ENCODE results near the gene MYEOV. TPM values are rescaled to one million over a fixed set of nuclear protein-coding genes. Genes with fewer than 3 reads are reported as not detected.

The MYEOV gene
- total RNA-seq, 1 donor from 2014 or later, result 0.93 TPM

DNA sequence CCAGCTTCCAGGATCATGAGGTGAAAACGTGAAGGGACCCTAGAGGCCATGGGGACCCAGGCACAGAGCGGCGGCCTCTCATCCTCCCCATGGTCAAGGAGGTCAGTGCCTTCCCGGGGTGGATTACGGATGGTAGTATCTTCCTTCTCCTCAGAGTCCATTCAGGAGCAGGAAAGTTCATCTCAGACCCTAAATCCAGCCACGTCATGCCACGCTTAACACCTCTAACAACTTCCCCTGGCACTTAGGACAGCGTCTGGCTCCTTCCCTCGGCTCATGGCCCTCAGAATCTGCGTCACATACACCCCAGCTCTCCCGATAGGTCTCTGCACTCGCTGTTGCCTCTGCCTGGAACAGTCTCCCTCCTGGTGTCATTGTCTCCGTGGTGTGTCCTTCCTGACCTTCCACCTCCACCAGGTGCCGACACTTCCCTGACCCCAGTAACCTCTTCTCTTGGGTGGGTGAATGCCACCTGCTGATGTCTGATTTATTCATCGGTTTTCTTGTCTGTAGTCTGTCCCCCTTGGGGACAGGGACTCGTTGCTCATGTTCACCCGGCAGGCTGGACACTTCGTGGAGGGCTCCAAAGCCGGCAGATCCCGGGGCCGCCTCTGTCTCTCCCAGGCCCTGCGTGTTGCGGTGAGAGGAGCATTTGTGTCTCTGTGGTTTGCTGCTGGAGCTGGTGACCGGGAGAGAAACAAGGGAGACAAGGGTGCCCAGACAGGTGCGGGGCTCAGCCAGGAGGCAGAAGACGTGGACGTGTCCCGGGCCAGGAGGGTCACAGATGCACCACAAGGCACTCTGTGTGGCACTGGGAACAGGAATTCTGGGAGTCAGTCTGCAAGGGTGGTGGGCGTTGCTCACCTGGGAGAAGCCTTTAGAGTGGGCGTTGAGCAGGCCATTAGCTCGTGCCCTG is 1.4 kb downstream of the MYEOV start:
- Mint-ChIP-seq H3K36me3 (ENCODE audit: low read depth) (peaks cover 4% of the 10 kb centered on the region), H3K27me3 (ENCODE audit: insufficient read depth) (peaks cover 6% of the 10 kb centered on the region), H3K9me3 (peaks cover 3% of the 10 kb centered on the region), H3K4me1 (ENCODE audit: low read depth) (peaks cover 48% of the 10 kb centered on the region), H3K4me3 (no peak overlapping the region), H3K27ac (peak overlapping the region; percentile 35)
- DNase-seq (ENCODE audit: low spot score), result no peak
- intact Hi-C loops (cut with micrococcal nuclease), result loop anchor here (5.0 kb wide), 1 partner anchor 57 kb away; no protein-coding TSS in a partner anchor

DNA sequence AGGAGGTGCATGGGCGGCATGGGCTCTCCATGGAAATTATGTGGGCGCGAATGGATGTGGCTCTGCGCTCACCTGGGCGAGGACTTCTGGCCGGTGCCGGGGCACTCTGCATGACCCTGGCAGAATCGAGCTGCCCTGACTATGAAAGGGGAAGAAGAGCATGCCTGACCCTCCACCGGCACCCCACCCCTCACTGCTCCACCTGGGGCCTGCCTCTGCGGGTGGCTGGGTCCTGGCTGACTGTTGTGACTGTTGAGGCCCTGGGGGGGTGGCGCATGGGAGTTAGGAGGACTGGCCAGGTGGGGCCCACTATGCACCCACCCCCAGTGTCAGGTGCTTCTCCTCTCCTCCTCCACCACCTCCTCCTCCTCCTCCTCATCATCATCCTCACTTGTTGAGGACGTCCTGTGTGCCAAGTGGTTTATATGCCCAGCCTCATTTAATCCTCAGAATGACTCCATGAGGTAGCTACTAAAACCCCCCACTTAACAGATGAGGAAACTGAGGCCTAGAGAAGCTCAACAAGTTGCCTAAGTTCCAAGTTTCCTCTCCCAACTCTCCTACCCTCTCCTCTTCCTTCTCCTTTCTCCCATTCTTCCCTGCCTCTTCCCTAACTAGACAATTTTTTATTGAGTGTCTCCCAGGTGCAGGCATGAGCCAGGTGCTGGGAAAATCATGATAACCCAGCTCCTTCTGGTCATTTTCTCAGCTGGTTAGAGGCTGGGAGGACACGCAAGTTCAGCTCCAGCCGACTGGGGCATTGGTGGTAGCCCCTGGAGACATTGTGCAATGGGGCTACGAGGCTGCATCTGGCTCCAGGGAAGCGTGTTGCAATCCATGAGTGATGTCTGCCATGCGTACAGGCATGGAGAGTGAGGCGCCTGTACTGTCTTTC is 2.3 kb downstream of the MYEOV start:
- DNase-seq (ENCODE audit: low spot score), result no peak
- peaks cover 6% of the 10 kb centered on the region for H3K27me3 Mint-ChIP-seq (ENCODE audit: insufficient read depth)
- intact Hi-C loops (cut with micrococcal nuclease), result loop anchor here (5.0 kb wide), 1 partner anchor 56 kb away; no protein-coding TSS in a partner anchor
- peaks cover 57% of the 10 kb centered on the region for H3K4me1 Mint-ChIP-seq (ENCODE audit: low read depth)
- peak overlapping the region; percentile 82 for H3K4me3 Mint-ChIP-seq
- peaks cover 4% of the 10 kb centered on the region for H3K36me3 Mint-ChIP-seq (ENCODE audit: low read depth)
- peaks cover 3% of the 10 kb centered on the region for H3K9me3 Mint-ChIP-seq
- peak overlapping the region; percentile 97 for H3K27ac Mint-ChIP-seq

DNA sequence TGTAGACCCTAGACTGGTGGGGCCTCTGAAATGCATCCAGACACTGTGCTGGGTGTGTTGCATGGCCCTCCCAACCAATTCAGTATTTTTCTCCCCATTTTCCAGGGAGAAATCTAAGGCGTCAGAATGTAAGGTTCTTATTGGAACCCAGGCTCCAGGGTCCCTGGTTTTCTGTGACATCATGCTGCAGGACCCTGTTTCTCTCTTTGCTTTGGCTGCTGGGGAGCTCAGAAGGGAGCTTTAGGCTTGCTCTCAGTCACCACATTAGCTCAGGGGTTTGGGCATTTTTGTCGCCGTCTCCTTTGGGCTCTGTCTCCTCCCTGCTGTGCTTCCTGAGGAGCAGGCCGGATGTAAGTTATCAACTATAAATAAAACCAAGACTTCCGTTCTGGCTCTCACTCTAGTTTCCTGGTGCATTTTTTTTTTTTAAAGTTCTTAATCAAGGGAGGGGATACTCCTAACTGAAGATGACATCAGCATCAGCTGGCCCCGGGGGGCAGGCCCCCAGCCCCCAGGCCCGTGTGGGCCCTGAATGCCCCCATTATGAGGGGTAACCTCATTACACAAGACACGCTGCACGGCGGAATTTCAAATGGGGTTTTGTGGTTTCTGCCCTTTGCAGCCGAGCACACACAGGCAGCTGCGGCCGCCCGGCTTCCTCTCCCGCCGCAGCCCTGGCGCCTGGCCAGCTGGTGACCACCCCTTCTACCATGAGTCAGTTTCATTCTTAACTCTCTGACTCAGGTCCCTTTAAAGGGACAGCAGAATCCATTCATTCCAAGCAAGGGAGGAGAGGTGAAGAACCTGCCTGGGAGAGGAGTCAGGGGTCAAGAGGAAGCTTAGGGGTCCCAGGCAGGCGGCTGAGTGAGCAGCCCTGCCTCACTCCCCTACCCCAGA is 3.2 kb downstream of the MYEOV start:
- Mint-ChIP-seq H3K4me1 (ENCODE audit: low read depth) (peaks cover 64% of the 10 kb centered on the region), H3K27me3 (ENCODE audit: insufficient read depth) (peaks cover 6% of the 10 kb centered on the region), H3K4me3 (peak overlapping the region; percentile 82), H3K36me3 (ENCODE audit: low read depth) (peaks cover 4% of the 10 kb centered on the region), H3K9me3 (peaks cover 3% of the 10 kb centered on the region), H3K27ac (peak overlapping the region; percentile 97)
- peak; percentile 77 for DNase-seq (ENCODE audit: low spot score)
- intact Hi-C loops (cut with micrococcal nuclease), result loop anchor here (1.0 to 5.0 kb wide), 10 partner anchors 14 to 346 kb away; no protein-coding TSS in a partner anchor

DNA sequence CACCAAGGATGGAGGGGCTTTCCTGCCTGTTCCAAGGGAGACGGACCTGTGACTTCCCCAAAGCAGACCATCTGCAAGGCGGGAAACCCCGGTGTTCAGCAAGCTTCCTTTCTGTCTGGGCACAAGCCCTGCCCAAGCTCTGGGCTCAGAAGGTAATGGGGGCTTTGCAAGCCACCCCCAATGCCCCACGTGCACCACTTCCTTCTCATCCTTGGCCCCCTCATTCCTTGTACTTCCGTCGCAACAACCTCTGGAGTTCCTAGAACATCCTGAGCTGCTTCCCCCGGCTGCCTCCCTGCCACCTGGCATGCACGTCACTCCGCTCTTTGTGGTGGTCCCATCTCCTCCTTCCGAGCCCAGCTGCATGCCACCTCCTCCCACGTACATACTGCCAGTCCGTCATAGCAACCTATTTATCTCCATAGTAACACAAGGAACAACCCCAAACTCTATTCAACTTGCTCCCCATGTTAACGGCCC is 3.9 kb downstream of the MYEOV start:
- DNase-seq (ENCODE audit: low spot score), result peak; percentile 24
- Mint-ChIP-seq H3K36me3 (ENCODE audit: low read depth) (peaks cover 4% of the 10 kb centered on the region), H3K9me3 (peaks cover 3% of the 10 kb centered on the region), H3K4me1 (ENCODE audit: low read depth) (peaks cover 64% of the 10 kb centered on the region), H3K27me3 (ENCODE audit: insufficient read depth) (peaks cover 6% of the 10 kb centered on the region), H3K4me3 (peak overlapping the region; percentile 82), H3K27ac (peak overlapping the region; percentile 97)
- intact Hi-C loops (cut with micrococcal nuclease), result loop anchor here (1.0 to 5.0 kb wide), 10 partner anchors 13 to 345 kb away; no protein-coding TSS in a partner anchor

DNA sequence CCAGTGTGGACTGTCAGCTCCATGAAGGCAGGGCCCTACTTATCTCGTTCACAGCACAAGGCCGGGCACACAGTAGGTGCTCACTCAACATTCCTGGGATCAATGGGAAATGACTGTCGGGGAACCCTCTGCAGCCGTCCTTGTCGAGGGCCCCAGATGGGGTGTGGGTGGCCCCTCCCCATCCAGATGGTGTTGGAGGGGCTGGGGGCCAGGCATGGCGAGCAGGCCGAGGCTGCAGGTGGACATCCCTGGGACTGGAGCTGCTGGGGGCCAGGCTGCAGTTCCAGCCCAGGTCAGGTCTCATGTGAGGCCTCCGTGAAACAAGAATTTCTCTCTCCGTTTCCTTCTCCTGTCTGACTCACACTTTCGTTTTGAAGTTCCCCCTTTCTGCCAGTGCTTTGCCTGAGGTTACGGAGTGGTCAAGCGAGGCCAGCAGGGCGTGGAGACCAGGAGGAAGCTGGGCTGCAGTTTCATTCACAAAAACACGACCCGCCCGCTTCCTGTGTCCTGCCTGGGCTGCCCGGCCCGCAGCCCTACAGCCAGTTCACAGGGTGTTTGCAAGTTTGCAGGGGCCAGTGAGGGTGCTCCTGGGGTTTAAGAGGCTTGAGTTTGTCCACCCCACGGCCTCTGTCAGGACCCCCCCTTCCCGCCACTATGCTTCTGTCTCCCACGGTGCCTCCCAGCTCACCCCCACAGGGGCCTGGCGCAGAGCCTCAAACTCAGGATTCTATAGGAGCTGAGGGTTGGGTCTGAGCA is 4.5 kb downstream of the MYEOV start:
- intact Hi-C loops (cut with micrococcal nuclease), result loop anchor here (5.0 kb wide), 1 partner anchor 54 kb away; no protein-coding TSS in a partner anchor
- peak overlapping the region; percentile 97 for H3K27ac Mint-ChIP-seq
- H3K27me3 Mint-ChIP-seq (ENCODE audit: insufficient read depth), result peaks cover 6% of the 10 kb centered on the region
- H3K36me3 Mint-ChIP-seq (ENCODE audit: low read depth), result peaks cover 4% of the 10 kb centered on the region
- peak; percentile 21 for DNase-seq (ENCODE audit: low spot score)
- peaks cover 64% of the 10 kb centered on the region for H3K4me1 Mint-ChIP-seq (ENCODE audit: low read depth)
- H3K4me3 Mint-ChIP-seq, result peak overlapping the region; percentile 82
- H3K9me3 Mint-ChIP-seq, result peaks cover 3% of the 10 kb centered on the region

DNA sequence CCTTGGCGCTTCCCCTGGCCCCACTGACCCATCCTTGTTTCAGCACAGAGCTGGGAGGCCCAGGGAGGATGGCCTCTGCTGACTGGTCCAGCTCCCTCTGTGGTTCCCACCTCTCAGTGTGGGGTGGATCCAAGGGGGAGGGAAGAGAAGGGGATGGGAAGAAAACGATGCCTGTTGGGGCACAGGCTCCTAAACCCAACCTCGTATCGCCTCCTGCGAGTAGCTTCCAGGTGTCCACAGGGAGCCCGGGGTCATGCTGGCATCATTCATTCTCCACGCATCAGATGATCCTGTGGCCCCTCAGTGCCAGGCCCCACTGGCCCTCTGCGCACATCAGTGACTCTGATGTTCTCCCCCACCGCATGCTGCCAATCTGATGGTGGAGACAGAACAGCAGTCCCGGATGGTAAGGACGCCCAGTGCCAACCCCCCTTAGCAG is 5.1 kb downstream of the MYEOV start:
- peaks cover 7% of the 10 kb centered on the region for H3K27me3 Mint-ChIP-seq (ENCODE audit: insufficient read depth)
- H3K4me1 Mint-ChIP-seq (ENCODE audit: low read depth), result peaks cover 64% of the 10 kb centered on the region
- DNase-seq (ENCODE audit: low spot score), result no peak
- peaks cover 4% of the 10 kb centered on the region for H3K36me3 Mint-ChIP-seq (ENCODE audit: low read depth)
- intact Hi-C loops (cut with micrococcal nuclease), result loop anchor here (5.0 kb wide), 1 partner anchor 53 kb away; no protein-coding TSS in a partner anchor
- peaks cover 3% of the 10 kb centered on the region for H3K9me3 Mint-ChIP-seq
- H3K4me3 Mint-ChIP-seq, result no peak overlapping the region
- H3K27ac Mint-ChIP-seq, result peak overlapping the region; percentile 97

DNA sequence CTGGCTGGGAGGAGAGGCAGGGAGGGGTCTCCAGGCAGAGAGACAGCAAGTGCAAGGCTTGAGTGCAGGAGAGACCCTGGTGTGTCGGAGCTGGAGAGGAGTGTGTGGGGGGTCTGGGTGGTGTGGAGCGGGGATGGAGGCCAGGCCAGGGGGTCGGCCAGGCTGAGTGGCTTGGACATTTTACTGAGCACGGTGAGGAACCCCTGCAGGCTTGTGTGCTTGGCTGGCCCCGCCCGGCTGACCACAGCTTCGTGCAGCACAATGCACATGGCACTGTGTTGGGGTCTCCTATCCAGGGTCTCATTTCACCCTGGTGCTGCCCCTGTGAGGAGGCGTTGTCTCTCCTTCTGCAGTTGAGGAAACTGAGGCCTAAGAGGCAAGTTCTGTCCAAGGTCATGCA is 5.6 kb downstream of the MYEOV start:
- DNase-seq (ENCODE audit: low spot score), result no peak
- H3K9me3 Mint-ChIP-seq, result peaks cover 3% of the 10 kb centered on the region
- no peak overlapping the region for H3K4me3 Mint-ChIP-seq
- peaks cover 9% of the 10 kb centered on the region for H3K27me3 Mint-ChIP-seq (ENCODE audit: insufficient read depth)
- no peak overlapping the region for H3K27ac Mint-ChIP-seq
- peaks cover 4% of the 10 kb centered on the region for H3K36me3 Mint-ChIP-seq (ENCODE audit: low read depth)
- intact Hi-C loops (cut with micrococcal nuclease), result loop anchor here (5.0 kb wide), 1 partner anchor 53 kb away; no protein-coding TSS in a partner anchor
- peaks cover 64% of the 10 kb centered on the region for H3K4me1 Mint-ChIP-seq (ENCODE audit: low read depth)

DNA sequence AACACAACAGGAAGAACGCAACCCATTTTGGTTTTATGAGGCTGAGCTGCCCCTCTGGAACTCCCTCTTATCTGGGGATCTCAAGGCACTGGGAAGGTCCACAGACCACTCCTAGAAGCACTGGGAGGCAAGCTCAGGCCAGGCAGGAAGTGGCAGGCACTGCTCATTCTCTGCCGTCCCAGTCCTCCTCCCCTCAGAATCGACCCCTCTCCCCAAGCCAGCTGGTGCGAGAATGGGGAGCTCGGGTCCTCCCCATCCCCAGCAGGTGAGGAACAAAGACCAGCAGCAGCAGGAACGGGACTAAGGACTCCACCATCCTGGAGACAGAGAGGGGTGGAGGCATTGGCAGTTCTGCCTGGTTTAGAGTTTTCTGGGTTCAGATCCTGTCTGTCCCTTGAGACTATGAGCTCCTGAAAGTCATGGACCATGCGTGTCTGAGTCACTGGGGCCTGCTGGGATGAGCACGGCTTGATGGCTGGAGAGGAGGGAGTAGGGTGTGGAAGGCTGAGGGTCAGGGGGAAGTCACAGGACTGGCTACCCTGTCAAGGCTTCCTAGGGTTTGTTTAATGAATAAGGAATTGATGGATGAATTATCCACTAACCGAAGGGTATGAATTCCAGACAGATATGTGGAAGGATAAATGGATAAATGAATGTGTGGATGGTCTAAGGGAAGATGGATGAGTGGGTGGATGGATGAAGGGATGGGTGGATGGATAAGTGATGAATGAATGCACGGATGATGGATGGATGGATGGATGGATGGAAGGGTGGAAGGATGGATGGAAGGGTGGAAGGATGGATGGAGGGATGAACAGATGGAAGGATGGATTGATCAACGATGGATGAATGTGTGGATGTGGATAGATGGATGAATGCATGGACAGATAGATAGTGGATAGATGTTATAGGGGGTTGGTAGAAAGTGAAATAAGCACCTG is 6.4 kb downstream of the MYEOV start:
- DNase-seq (ENCODE audit: low spot score), result no peak
- peaks cover 9% of the 10 kb centered on the region for H3K27me3 Mint-ChIP-seq (ENCODE audit: insufficient read depth)
- peaks cover 4% of the 10 kb centered on the region for H3K36me3 Mint-ChIP-seq (ENCODE audit: low read depth)
- H3K4me1 Mint-ChIP-seq (ENCODE audit: low read depth), result peaks cover 60% of the 10 kb centered on the region
- intact Hi-C loops (cut with micrococcal nuclease), result loop anchor here (1.0 kb wide), 1 partner anchor 11 kb away; no protein-coding TSS in a partner anchor
- no peak overlapping the region for H3K4me3 Mint-ChIP-seq
- H3K9me3 Mint-ChIP-seq, result peaks cover 3% of the 10 kb centered on the region
- H3K27ac Mint-ChIP-seq, result peak overlapping the region; percentile 65

DNA sequence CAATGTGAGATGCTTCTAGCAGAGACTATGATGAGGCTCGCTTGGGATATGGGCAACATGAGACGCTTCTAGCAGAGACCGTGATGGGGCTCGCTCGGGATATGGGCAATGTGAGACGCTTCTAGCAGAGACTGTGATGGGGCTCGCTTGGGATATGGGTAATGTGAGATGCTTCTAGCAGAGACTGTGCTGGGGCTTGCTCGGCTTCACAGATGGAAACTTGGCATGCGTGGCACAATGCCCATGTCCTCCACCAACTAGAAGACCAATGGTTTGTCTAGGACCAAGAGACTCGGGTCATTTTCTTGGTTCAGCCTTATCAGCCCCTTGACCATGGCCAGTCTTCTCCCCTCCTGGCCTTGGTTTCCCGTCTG is 7.1 kb downstream of the MYEOV start:
- no peak overlapping the region for H3K4me3 Mint-ChIP-seq
- H3K27me3 Mint-ChIP-seq (ENCODE audit: insufficient read depth), result peaks cover 9% of the 10 kb centered on the region
- peaks cover 56% of the 10 kb centered on the region for H3K4me1 Mint-ChIP-seq (ENCODE audit: low read depth)
- DNase-seq (ENCODE audit: low spot score), result no peak
- intact Hi-C loops (cut with micrococcal nuclease), result loop anchor here (1.0 kb wide), 1 partner anchor 10 kb away; no protein-coding TSS in a partner anchor
- H3K36me3 Mint-ChIP-seq (ENCODE audit: low read depth), result peaks cover 4% of the 10 kb centered on the region
- H3K9me3 Mint-ChIP-seq, result peaks cover 3% of the 10 kb centered on the region
- peak overlapping the region; percentile 65 for H3K27ac Mint-ChIP-seq
